Measurements from ENCODE around the gene IPO11.

Gene IPO11

DNA sequence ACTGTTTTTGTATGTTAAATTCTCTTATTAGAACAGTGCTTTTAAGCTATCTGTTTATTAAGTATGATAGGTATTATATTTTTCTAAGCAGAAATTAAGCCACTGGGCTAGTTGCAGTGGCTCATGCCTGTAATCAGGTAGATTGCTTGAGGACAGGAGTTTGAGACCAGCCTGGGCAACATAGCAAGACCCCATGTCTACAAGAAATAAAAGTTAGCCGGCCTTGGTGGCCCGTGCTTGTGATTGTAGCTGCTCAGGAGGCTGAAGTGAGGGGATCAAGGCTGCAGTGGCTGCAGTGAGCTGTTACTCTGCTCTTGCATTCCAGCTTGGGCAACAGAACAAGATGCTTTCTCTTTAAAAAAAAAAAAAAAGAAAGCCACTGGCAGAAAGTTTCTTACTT, 121.0 kb downstream of the IPO11 start:
- Histone ChIP-seq H3K27me3 (ENCODE audit: control insufficient read depth, insufficient read depth, low read length) (no peaks in the 10 kb centered on the region), H3K36me3 (ENCODE audit: control insufficient read depth, insufficient read depth, low read length) (no peaks in the 10 kb centered on the region), H3K4me2 (ENCODE audit: low read length) (no peak overlapping the region), H3K79me2 (no peaks in the 10 kb centered on the region), H3K9ac (no peak overlapping the region), H2AFZ (no peak overlapping the region), H3K4me3 (ENCODE audit: low read depth, low read length) (no peak overlapping the region), H3K27ac (no peak overlapping the region), H3K4me1 (no peaks in the 10 kb centered on the region), H3K9me3 (ENCODE audit: control insufficient read depth, low read length) (no peaks in the 10 kb centered on the region)
- TF ChIP-seq, protein P1, sequence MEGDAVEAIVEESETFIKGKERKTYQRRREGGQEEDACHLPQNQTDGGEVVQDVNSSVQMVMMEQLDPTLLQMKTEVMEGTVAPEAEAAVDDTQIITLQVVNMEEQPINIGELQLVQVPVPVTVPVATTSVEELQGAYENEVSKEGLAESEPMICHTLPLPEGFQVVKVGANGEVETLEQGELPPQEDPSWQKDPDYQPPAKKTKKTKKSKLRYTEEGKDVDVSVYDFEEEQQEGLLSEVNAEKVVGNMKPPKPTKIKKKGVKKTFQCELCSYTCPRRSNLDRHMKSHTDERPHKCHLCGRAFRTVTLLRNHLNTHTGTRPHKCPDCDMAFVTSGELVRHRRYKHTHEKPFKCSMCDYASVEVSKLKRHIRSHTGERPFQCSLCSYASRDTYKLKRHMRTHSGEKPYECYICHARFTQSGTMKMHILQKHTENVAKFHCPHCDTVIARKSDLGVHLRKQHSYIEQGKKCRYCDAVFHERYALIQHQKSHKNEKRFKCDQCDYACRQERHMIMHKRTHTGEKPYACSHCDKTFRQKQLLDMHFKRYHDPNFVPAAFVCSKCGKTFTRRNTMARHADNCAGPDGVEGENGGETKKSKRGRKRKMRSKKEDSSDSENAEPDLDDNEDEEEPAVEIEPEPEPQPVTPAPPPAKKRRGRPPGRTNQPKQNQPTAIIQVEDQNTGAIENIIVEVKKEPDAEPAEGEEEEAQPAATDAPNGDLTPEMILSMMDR (IDR thresholded peaks at IDR 0.05) = no peak

DNA sequence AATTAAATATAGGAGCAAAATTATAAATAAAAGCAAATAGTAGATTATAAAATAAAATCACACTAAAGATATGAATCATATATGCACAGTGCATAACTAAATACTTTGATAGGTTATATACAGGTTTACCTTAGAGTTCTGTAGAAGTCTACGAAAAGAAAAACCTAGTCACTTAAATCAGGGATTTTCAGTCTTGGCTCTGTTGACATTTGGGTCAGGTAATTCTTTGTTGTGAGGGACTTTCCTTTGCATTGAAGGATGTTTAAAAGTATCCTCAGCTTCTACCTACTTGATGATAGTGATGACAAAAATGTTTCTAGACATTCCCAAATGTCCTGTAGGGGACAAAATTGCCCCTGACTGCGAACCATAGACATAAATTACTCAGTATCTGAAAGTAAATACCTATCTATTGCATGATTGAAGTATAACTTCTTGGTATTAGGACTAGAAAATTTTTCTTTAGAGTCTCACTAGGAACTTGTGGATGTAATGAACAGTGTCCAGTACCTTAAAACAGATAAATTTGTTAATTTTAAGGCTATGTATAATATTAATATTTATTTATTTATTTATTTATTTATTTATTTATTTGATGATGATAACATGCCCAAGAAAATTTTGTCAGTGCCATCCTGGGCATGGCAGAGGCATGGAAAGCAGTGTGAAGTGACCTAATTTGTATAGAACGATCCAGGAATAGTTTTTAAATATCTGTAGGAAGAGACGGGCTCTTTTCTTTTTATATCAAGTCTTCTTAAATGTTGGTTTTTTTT, 122.1 kb downstream of the IPO11 start:
- TF ChIP-seq, protein P1 (IDR thresholded peaks at IDR 0.05) = no peak
- Histone ChIP-seq H3K4me2 (ENCODE audit: low read length) (no peak overlapping the region), H3K36me3 (ENCODE audit: control insufficient read depth, insufficient read depth, low read length) (no peaks in the 10 kb centered on the region)

DNA sequence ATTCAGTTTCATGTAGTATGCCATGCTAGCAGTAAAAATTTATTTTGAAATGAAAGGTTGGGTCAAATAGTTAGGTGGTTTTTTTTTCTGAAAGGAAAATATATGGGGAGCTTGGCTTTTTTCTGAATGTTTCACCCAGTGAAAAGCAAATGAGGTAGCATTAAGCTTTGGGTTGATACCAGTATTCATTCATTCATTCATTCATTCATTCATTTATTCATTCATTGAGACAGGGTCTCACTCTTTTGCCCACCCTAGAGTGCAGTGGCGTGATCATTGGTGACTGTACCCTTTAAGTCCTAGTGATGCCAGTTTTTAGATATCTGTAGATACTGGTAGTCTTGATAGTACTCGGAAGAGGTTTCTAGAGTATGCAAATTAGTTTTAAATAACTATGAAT, 123.7 kb downstream of the IPO11 start:
- Histone ChIP-seq H3K4me3 (ENCODE audit: low read depth, low read length) (no peak overlapping the region), H3K27me3 (ENCODE audit: control insufficient read depth, insufficient read depth, low read length) (no peaks in the 10 kb centered on the region), H3K4me2 (ENCODE audit: low read length) (no peak overlapping the region), H3K4me1 (no peaks in the 10 kb centered on the region), H3K9ac (no peak overlapping the region), H2AFZ (no peak overlapping the region), H3K9me3 (ENCODE audit: control insufficient read depth, low read length) (no peaks in the 10 kb centered on the region), H3K27ac (no peak overlapping the region), H3K79me2 (no peaks in the 10 kb centered on the region), H3K36me3 (ENCODE audit: control insufficient read depth, insufficient read depth, low read length) (no peaks in the 10 kb centered on the region)
- TF ChIP-seq, protein P1 (IDR thresholded peaks at IDR 0.05) = no peak

More for the DNA sequence above, 122.1 kb downstream of the IPO11 start:
- Histone ChIP-seq H3K27ac (no peak overlapping the region), H3K4me3 (ENCODE audit: low read depth, low read length) (no peak overlapping the region), H3K4me1 (no peaks in the 10 kb centered on the region), H3K27me3 (ENCODE audit: control insufficient read depth, insufficient read depth, low read length) (no peaks in the 10 kb centered on the region), H3K9ac (no peak overlapping the region), H2AFZ (no peak overlapping the region), H3K79me2 (no peaks in the 10 kb centered on the region), H3K9me3 (ENCODE audit: control insufficient read depth, low read length) (no peaks in the 10 kb centered on the region)

DNA sequence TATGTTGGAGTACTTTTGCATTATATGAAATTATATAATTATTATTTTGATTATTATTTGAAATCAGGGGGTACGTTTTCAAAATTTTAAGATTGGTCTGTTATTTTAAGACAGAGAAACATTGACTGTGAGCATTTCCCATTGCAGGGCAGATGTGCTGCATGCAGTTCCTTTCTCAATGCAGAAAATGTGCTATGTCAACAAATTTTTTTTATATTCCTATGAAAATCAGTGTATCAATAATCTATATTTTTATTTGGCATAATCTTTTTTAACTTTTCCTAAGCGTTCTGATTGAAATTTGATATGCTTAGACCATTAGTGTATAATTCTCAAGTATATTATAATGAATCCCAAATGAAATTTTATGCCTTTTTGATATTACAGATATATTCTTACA, 124.2 kb downstream of the IPO11 start:
- Histone ChIP-seq H3K27ac (no peak overlapping the region), H3K4me1 (no peaks in the 10 kb centered on the region), H3K9ac (no peak overlapping the region), H3K4me3 (ENCODE audit: low read depth, low read length) (no peak overlapping the region), H3K27me3 (ENCODE audit: control insufficient read depth, insufficient read depth, low read length) (no peaks in the 10 kb centered on the region), H2AFZ (no peak overlapping the region), H3K36me3 (ENCODE audit: control insufficient read depth, insufficient read depth, low read length) (no peaks in the 10 kb centered on the region), H3K79me2 (no peaks in the 10 kb centered on the region), H3K9me3 (ENCODE audit: control insufficient read depth, low read length) (no peaks in the 10 kb centered on the region), H3K4me2 (ENCODE audit: low read length) (no peak overlapping the region)
- TF ChIP-seq, protein P1 (IDR thresholded peaks at IDR 0.05) = no peak

Measured in parathyroid adenoma (tissue), 2 donors.